ENCODE measurements around the gene RAD51B.
"Not testable (repeated sequence)": the region's sequence is repeated elsewhere in the genome, so short reads cannot be mapped to it uniquely, and the experiment has no call there.

The RAD51B gene

GRCh38 chr14:68018598-68018997, 199.0 kb downstream of the RAD51B start:
- no peak for DNase-seq (ENCODE audit: low spot score)

GRCh38 chr14:68020493-68020892, 200.9 kb downstream of the RAD51B start:
- no peak for DNase-seq (ENCODE audit: low spot score)

DNA sequence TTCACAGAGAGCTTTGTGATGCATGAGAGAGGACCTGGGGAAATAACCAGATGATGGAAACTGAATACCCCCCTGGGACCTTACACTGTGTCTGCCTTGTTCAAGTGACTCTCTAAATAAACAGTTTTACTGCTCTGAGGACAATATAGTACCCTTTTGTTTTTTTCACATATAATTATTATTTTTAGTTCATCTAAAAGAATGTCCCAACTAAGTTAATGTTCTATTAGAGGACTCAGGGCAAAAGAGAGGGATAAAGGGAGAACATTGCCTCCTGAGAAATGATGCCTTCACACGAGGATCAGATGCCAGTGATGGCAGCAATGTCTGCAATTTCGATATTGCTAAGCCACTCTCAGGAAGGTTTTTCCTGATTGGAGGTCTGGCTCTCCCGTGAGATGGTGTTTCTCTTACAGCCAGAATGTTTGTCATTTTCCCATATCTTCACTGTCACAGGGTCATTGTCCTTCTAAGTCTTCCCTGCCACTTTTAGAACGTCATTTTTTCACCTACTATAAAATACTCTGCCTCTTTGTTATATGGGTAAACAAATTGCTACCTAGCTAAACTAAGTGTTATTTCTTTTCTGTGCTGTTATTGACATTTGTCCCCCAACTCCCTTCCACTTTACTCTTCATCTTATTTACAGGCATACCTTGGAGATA, 201.6 kb downstream of the RAD51B start:
- peak; percentile 35 for DNase-seq (ENCODE audit: low spot score)

DNA sequence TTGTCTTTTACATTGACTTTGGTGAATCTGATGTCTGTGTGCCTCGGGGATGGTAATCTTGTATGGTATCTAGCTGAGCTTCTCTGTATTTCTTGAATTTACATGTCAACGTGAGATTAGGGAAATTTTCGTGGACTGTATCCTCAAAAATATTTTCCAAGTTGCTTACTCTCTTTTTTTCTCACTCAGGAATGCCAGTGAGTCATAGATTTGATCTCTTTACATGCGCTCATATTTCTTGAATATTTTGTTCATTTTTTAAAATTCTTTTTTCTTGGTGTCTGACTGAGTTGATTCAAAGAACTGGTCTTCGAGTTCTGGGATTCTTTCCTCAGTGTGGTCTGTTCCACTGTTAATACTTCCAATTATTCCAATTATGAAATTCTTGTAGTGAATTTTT, 207.7 kb downstream of the RAD51B start:
- DNase-seq (ENCODE audit: low spot score): no peak

- no peak for DNase-seq (ENCODE audit: low spot score)
These were observed 208.5 kb downstream of the RAD51B start for GRCh38 chr14:68028075-68028474.

GRCh38 chr14:68031011-68031410, 211.4 kb downstream of the RAD51B start:
- not testable (repeated sequence) for DNase-seq (ENCODE audit: low spot score)

- DNase-seq (ENCODE audit: low spot score): no peak
These were observed 212.6 kb downstream of the RAD51B start for GRCh38 chr14:68032154-68032553.

- no peak for DNase-seq (ENCODE audit: low spot score)
These were observed 213.9 kb downstream of the RAD51B start for GRCh38 chr14:68033336-68033932.

GRCh38 chr14:68034896-68035295, 215.3 kb downstream of the RAD51B start:
- no peak for DNase-seq (ENCODE audit: low spot score)

DNA sequence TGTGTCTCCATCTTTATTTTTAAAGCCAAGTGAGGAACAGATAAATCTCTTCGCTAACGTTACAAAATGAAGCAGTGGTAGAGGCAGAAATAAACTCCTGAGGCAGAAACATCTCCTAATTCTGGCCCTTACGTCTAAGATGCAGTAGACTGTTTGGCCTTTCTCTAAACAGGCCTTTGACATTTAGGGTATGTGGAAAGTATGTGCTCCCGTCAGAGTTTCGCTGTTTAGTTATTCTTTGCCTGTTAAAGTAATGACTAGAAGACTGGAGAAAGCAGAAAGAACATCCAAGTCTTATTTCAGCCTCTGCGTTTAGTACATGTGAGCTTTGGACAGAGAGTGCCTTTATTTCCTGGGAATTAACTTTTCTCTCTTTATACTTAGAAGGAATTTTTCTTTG, 216.6 kb downstream of the RAD51B start:
- no peak for DNase-seq (ENCODE audit: low spot score)

DNA sequence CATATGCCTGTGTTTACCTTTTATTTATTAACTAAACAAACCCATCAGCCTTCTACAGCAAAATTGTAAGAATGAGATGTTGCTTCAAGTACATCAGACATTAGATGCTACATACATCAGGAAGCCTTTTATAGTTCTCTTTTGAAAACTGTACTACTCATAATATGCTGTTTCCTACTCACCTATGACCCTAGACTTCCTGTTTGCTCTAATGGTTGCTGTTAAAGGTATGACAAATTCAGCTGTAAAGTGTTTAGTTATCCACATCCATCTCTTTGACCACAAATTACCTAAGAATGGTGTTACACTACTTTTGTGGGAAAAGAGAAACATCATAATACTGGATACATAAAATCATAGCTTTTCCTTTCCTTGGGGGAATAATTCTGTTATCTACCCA, 220.0 kb downstream of the RAD51B start:
- no peak for DNase-seq (ENCODE audit: low spot score)

DNA sequence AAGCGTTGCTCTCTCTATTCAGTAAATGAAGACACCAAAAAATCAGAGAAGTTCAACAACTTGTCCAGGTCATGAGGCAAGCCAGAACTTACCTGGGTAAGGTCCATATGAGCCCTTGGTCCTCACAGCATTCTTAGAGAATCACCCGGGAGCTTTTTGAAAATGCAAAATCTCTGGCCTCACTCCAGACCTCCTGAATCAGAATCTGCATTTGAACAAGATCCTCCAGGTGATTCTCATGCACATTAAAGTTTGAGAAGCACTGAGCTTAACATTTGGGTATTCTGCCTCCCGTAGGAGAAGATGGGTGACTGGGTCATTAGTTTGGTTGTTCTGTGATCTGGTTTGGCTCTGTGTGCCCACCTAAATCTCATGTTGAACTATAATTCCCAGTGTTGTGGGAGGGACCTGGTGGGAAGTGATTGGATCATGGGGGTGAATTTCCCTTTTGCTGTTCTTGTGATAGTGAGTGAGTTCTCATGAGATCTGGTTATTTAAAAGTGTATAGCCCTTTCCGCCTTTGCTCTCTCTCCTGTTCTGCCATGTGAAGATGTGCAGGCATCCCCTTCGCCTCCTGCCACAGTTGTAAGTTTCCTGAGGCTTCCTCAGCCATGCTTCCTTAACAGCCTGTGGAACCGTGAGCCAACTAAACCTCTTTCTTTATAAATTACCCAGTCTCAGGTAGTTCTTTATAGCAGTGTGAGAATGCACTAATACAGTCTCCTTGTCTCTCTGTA, 221.2 kb downstream of the RAD51B start:
- no peak for DNase-seq (ENCODE audit: low spot score)

DNA sequence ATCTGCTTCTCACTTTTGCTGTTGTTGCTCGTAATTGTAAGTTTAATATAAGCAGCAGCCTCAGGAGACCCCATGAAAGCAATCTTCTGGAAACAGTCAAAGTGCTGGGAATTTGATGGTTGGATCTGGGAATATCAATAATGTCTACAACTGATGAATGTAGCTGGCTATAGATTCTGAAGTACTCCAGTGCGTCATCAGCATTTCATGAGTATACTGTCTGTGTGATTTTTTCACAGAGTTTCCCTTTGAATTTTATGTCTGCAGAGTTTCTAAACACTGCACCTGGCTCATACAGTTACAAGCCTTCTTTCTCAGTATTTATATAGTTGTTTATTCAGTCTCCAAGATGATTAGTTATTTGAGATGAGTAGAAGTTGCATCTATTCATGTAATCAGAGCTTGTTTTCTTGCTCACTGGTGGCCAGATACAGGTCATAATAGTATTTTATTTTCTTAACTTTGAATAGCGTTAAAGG, 222.3 kb downstream of the RAD51B start:
- DNase-seq (ENCODE audit: low spot score): no peak

DNA sequence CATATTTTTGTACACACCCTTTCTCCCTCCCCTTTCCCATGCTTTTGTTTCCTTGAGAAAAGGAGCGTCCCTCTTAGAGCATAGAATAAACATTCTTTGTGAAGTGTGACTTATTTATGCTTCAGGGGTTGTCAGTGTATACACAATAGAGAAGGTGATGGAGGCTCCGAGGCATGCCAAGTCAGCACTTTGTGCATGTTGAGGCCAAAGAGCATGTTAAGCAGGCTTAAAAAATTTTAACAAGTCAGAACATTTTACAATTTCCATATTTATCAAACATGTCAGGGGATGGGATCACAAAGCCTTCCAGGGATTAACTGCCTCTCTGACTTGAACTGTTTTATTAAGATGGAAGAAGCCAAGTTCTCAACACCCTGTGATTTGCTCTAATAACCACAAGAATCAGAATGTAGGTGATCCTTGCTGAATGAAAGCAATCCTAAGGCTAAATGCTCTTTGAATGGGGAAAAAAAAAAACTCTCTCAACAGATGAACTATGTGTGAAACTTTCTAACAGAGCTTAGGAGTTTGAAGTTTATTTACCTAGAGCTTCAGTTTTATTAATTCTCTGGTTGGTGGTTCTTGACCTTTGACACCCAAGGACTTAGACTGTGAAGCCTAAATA, 223.1 kb downstream of the RAD51B start:
- no peak for DNase-seq (ENCODE audit: low spot score)

GRCh38 chr14:68043752-68044151, 224.2 kb downstream of the RAD51B start:
- DNase-seq (ENCODE audit: low spot score): no peak

DNA sequence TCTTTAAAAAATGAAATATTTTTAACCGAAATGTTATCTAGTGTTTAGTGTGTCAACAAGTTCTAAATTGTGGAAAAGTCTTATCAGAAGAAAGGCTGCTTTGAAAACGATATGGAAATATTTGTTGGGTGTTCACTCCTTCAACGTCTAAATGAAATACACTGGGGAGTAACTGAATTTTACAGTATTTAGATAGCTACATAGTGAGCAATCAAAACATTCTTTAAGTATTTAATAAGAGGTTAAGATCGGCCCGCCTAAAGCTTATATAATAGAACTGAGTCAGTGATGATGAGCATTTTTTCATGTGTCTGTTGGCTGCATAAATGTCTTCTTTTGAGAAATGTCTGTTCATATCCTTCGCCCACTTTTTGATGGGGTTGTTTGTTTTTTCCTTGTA, 228.3 kb downstream of the RAD51B start:
- DNase-seq (ENCODE audit: low spot score): no peak

DNA sequence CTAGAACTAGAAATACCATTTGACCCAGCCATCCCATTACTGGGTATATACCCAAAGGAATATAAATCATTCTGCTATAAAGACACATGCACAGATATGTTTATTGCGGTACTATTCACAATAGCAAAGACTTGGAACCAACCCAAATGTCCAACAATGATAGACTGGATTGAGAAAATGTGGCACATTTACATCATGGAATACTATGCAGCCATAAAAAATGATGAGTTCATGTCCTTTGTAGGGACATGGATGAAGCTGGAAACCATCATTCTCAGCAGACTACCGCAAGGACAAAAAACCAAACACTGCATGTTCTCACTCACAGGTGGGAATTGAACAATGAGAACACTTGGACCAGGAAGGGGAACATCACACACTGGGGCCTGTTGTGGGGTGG, 229.2 kb downstream of the RAD51B start:
- not testable (repeated sequence) for DNase-seq (ENCODE audit: low spot score)

GRCh38 chr14:68050177-68050576, 230.6 kb downstream of the RAD51B start:
- DNase-seq (ENCODE audit: low spot score): no peak

- DNase-seq (ENCODE audit: low spot score): no peak
These were observed 231.6 kb downstream of the RAD51B start for GRCh38 chr14:68051146-68051545.

DNA sequence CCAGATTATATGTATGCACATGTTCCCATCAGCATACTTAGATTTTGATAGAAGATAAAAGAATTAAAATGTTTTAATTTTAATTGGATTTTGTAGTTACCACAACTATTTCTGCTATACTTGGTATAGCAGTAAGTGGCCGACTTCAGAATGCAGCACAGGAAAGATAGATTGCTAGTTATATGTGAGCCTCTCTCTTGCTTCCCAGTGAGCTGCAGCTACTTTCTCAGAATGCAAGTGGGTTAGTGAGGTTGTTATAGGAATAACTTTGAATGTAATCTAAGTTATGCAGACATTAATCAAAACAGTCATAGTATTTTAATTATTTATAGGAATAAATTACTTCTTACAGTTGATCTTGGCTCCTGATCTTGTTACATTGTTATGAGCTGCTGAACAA, 240.6 kb downstream of the RAD51B start:
- no peak for DNase-seq (ENCODE audit: low spot score)

GRCh38 chr14:68062651-68063050, 243.1 kb downstream of the RAD51B start:
- no peak for DNase-seq (ENCODE audit: low spot score)

GRCh38 chr14:68065322-68065721, 245.7 kb downstream of the RAD51B start:
- no peak for DNase-seq (ENCODE audit: low spot score)

Data from SK-N-DZ (cell line).